K562 (cell line): ENCODE data around the gene FBXO33. TPM values are rescaled to one million over a fixed set of nuclear protein-coding genes. Genes with fewer than 3 reads are reported as not detected.

Experiments
- ATAC-seq: fragments of 200-7000 bp; cut with Tn5 transposase; 3 replicates; pipeline ENCODE4 v1.9.1; 2020; ENCODE audit warnings: moderate library complexity
- BruUV-seq: library from RNA; stranded (reverse); fragments of 400-500 nt; replicated peaks from 2 replicates; lab custom pipeline; 2021; lab: Mats Ljungman, UMichigan
- CTCF ChIA-PET: fragments of 300-600 bp; formaldehyde crosslinking; extraction: SDS; loops from one replicate; lab custom pipeline; 2021; ENCODE audit warnings: low intra/inter-chr PET ratio; lab: Yijun Ruan, JAX
- POLR2A ChIA-PET: fragments of 300-600, 350-650 bp; sonication (Branson Sonifier 250); formaldehyde crosslinking; extraction: SDS; loops from one replicate; lab custom pipeline; 2021; ENCODE audit warnings: antibody characterized with exemption, inconsistent platforms; lab: Yijun Ruan, JAX
- DNase-seq, 4 experiments: peaks; one replicate each; pipeline versions ENCODE4 v3.0.0 to v3.0.0-alpha.2; 2011 to 2018; ENCODE audit warnings: low spot score in 3 of 4, mixed read lengths in 3 of 4; ENCODE audit errors: extremely low read depth in 1 of 4
- FAIRE-seq: peaks from 2 replicates; lab custom pipeline; 2011; peaks lifted over from hg19 to GRCh38; lab: Jason Lieb, UNC
- H2AFZ ChIP-seq: 2 replicates; pipeline ENCODE4 v1.6.0; 2011; ENCODE audit warnings: low read depth, low read length, control low read depth, inconsistent platforms
- H3K27ac ChIP-seq: fragments of 200-600 bp; 3 replicates; pipeline ENCODE4 v1.8.0; 2011; ENCODE audit warnings: low read depth, mild to moderate bottlenecking, control low read depth, inconsistent platforms, low read length, moderate library complexity, mixed read lengths; ENCODE audit errors: extremely low read depth
- H3K27me3 ChIP-seq, 2 experiments: fragments of 300-600 bp in 1 of 2; 2 replicates in 1 of 2; 3 replicates in 1 of 2; pipeline versions ENCODE4 v1.6.0 to v1.8.0; 2011; ENCODE audit warnings: inconsistent platforms in 2 of 2, low read length in 2 of 2, mild to moderate bottlenecking in 1 of 2, mixed read lengths in 1 of 2, moderate library complexity in 1 of 2; ENCODE audit not compliant: control insufficient read depth in 2 of 2, insufficient read depth in 2 of 2
- H3K36me3 ChIP-seq: fragments of 300-600 bp; 3 replicates; pipeline ENCODE4 v1.8.0; 2011; ENCODE audit warnings: mild to moderate bottlenecking, low read length, inconsistent platforms; ENCODE audit not compliant: control insufficient read depth, insufficient read depth
- H3K4me1 ChIP-seq, 2 experiments: fragments of 200-600 bp in 1 of 2; replicated peaks in 1 of 2; 2 replicates in 1 of 2; 3 replicates in 1 of 2; pipeline versions ENCODE4 v1.5.1 to v1.8.0; 2011; ENCODE audit warnings: inconsistent platforms in 2 of 2, low read length in 2 of 2, mild to moderate bottlenecking in 1 of 2, mixed read lengths in 1 of 2, moderate library complexity in 1 of 2; ENCODE audit not compliant: control insufficient read depth in 2 of 2, insufficient read depth in 2 of 2
- H3K4me2 ChIP-seq: 2 replicates; pipeline ENCODE4 v1.6.1; 2011; ENCODE audit warnings: low read length, control low read depth, inconsistent platforms, mixed read lengths; ENCODE audit not compliant: insufficient read depth
- H3K4me3 ChIP-seq: fragments of 200-600 bp; sonication (generic), shearing (Covaris generic); 2 replicates; pipeline ENCODE4 v1.5.1; 2016; ENCODE audit warnings: control low read depth, inconsistent platforms
- H3K79me2 ChIP-seq: fragments of 200-600 bp; 3 replicates; pipeline ENCODE4 v1.8.0; 2011; ENCODE audit warnings: low read length, inconsistent platforms; ENCODE audit not compliant: control insufficient read depth, insufficient read depth
- H3K9ac ChIP-seq, 2 experiments: 2 replicates each; pipeline versions ENCODE4 v1.6.0 to v1.6.1; 2011; ENCODE audit warnings: low read depth in 2 of 2, low read length in 2 of 2, control low read depth in 1 of 2, inconsistent platforms in 1 of 2, mild to moderate bottlenecking in 1 of 2, mixed read lengths in 1 of 2; ENCODE audit not compliant: insufficient read depth in 1 of 2
- H3K9me1 ChIP-seq: one replicate; pipeline ENCODE4 v1.6.0; 2011; ENCODE audit warnings: inconsistent platforms, mild to moderate bottlenecking, low read length, moderate library complexity; ENCODE audit not compliant: control insufficient read depth, insufficient read depth
- H3K9me3 ChIP-seq: replicated peaks from 2 replicates; pipeline ENCODE4 v1.5.1; 2011; ENCODE audit warnings: low read depth, low read length, inconsistent platforms; ENCODE audit not compliant: control insufficient read depth, insufficient read depth
- H4K20me1 ChIP-seq: replicated peaks from 2 replicates; pipeline ENCODE4 v1.6.1; 2011; ENCODE audit warnings: low read length, inconsistent platforms, mixed read lengths; ENCODE audit not compliant: control insufficient read depth, insufficient read depth
- DIDO1 ChIP-seq: fragments of 450-650 bp; IDR thresholded peaks from 2 replicates; pipeline ENCODE4 v1.6.1; 2016; ENCODE audit warnings: low read depth, missing biosample characterization, missing genetic modification characterization
- RBM25 ChIP-seq: fragments of 200-400 bp; formaldehyde crosslinking; IDR thresholded peaks from 2 replicates; pipeline ENCODE4 v1.6.1; 2018; ENCODE audit warnings: low read length, low read depth, moderate library complexity; ENCODE audit not compliant: severe bottlenecking
- YBX1 ChIP-seq: fragments of 450-650 bp; IDR thresholded peaks from 2 replicates; pipeline ENCODE4 v1.7.1; 2016; ENCODE audit warnings: mild to moderate bottlenecking
- ZNF316 ChIP-seq: fragments of 450-650 bp; IDR thresholded peaks from 2 replicates; pipeline ENCODE4 v1.6.1; 2016
- WGBS: fragments of 100-300 bp; shearing (Covaris generic); methylation state at CpG from one replicate; pipeline ENCODE4 v1.1.6; 2016; ENCODE audit warnings: low coverage, mixed read lengths; ENCODE audit not compliant: insufficient coverage; ENCODE audit errors: missing lambda C conversion rate; 5-methylcytosine and 5-hydroxymethylcytosine counted together
- in situ Hi-C: fragments of 300-500 bp; cut with MboI; formaldehyde crosslinking; loops from 4 replicates; pipeline ENCODE4 v1.15.0; 2018; ENCODE audit warnings: inconsistent platforms, mixed read lengths
- intact Hi-C: fragments of 100-400 bp; cut with micrococcal nuclease; formaldehyde crosslinking; loops from 2 replicates; pipeline ENCODE4 v1.14.2; 2022
- polyA plus RNA-seq, 8 experiments: library from polyadenylated mRNA; depleted of rRNA in 4 of 8; stranded (reverse) in 5 of 8; unstranded in 3 of 8; fragments of >200 nt; fragmentation: Nextera tagmentation in 2 of 8; fragmentation: Illumina TruSeq in 1 of 8; extraction: Ambion mirVana in 2 of 8; extraction: Trizol in 1 of 8; gene quantifications; 2 replicates each; pipeline versions ENCODE4 v1.2.1 to v1.2.3, GENCODE V29; 2011 to 2014; ENCODE audit warnings: inconsistent platforms in 1 of 8, missing spikeins in 1 of 8
- total RNA-seq, 7 experiments: library from RNA; depleted of rRNA in 6 of 7; stranded (reverse); fragments of >200 nt in 6 of 7; fragmentation: Illumina TruSeq in 2 of 7; extraction: Trizol in 2 of 7; gene quantifications; 2 replicates each; pipeline versions ENCODE4 v1.2.1 to v1.2.3, GENCODE V29; 2011 to 2021; ENCODE audit warnings: low replicate concordance in 1 of 7
- TF ChIP-seq, protein P1 (sequence below): sonication (generic); formaldehyde crosslinking; IDR thresholded peaks from 2 replicates; pipeline ENCODE4 v1.8.0; 2022; ENCODE audit warnings: missing genetic modification reagents, mild to moderate bottlenecking, borderline replicate concordance

Gene FBXO33
- total and polyA plus RNA-seq, 9 of the 15 experiments (the other 6 are each of a cell fraction or from before 2014, with no cell fraction given) = 1.6 to 7.5 (median 5.0) TPM

DNA sequence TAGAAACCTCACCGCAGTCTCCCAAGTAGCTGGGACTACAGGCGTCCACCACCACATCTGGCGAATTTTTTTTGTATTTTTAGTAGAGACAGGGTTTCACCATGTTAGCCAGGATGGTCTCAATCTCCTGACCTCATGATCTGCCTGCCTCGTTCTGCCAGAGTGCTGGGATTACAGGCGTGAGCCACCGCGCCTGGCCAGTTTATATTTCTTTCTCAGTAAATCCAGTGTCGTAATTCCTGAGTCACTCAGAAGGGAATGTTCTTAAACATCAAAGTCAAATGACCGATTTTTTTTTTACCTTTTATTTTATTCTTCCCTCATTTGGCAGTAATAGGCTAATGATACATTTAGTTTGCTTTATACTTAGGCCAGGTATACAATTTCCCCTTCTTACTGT is 80.5 kb downstream of the FBXO33 start (continued):
- TF ChIP-seq, protein P1, sequence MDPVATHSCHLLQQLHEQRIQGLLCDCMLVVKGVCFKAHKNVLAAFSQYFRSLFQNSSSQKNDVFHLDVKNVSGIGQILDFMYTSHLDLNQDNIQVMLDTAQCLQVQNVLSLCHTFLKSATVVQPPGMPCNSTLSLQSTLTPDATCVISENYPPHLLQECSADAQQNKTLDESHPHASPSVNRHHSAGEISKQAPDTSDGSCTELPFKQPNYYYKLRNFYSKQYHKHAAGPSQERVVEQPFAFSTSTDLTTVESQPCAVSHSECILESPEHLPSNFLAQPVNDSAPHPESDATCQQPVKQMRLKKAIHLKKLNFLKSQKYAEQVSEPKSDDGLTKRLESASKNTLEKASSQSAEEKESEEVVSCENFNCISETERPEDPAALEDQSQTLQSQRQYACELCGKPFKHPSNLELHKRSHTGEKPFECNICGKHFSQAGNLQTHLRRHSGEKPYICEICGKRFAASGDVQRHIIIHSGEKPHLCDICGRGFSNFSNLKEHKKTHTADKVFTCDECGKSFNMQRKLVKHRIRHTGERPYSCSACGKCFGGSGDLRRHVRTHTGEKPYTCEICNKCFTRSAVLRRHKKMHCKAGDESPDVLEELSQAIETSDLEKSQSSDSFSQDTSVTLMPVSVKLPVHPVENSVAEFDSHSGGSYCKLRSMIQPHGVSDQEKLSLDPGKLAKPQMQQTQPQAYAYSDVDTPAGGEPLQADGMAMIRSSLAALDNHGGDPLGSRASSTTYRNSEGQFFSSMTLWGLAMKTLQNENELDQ (CRISPR knock-in tag) = no peak
- no peak for TF ChIP-seq DIDO1 (tag)

DNA sequence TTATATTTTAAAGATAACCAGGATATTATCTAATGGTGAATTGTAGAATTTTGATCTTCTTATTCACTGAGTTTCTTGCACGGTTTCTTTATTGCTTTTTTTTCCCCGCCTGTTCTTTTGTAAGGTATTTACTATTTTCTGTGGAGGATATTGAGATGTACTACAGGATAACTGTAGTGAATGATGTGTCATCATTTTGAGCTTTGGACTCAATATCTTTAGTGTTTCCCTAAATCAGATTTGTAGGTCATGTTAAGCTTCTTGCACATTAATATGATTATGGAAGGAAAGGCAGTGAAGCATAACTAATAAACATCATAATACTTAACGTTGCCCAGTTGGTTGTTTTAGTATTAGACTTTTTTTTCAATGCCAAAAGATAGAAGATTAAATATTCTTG is 81.4 kb downstream of the FBXO33 start:
- TF ChIP-seq RBM25 = no peak
- peak; percentile 32; the same call in 1 of the 2 replicates for TF ChIP-seq ZNF316
- no peak for TF ChIP-seq YBX1
- CTCF ChIA-PET = no interaction called here
- POLR2A ChIA-PET = no interaction called here
- H3K27me3 ChIP-seq = no peaks in the 10 kb centered on the region
- H2AFZ ChIP-seq = no peak overlapping the region
- no peak for FAIRE-seq
- no peak overlapping the region for H3K4me3 ChIP-seq
- WGBS = 53% methylated on average over 3 of the region's 3 CpGs
- no peak for DNase-seq
- H3K4me2 ChIP-seq = no peak overlapping the region
- H3K9ac ChIP-seq = no peak overlapping the region
- no TSS peak for BruUV-seq
- H3K4me1 ChIP-seq = no peaks in the 10 kb centered on the region
- no peaks in the 10 kb centered on the region for H3K79me2 ChIP-seq
- H3K36me3 ChIP-seq = peaks cover 2% of the 10 kb centered on the region; the same call in 1 of the 3 replicates
- H3K27ac ChIP-seq = no peak overlapping the region
- intact Hi-C loops = no loop called here
- no peaks in the 10 kb centered on the region; the same call in 1 of the 2 replicates for H3K9me3 ChIP-seq
- H3K9me1 ChIP-seq = no peaks in the 10 kb centered on the region
- in situ Hi-C loops = no loop called here
- no peaks in the 10 kb centered on the region for H4K20me1 ChIP-seq
- ATAC-seq = no peak

Other genes starting within 250 kb of the FBXO33 start
- 6.9 and 7.2 TPM in 2 replicates for gene MIA2, start 198.5 kb downstream of the FBXO33 start, total RNA-seq (2014; rRNA removed)
- gene MIA2, start 198.5 kb downstream of the FBXO33 start, total RNA-seq (2014; rRNA removed; fragmentation: Illumina TruSeq; extraction: Trizol) = 17.0 and 18.9 TPM in 2 replicates
- gene MIA2, start 198.5 kb downstream of the FBXO33 start, total RNA-seq (2015; rRNA removed; fragmentation: Illumina TruSeq; extraction: Trizol) = 11.8 and 13.6 TPM in 2 replicates
- 10.4 and 12.8 TPM in 2 replicates for gene MIA2, start 198.5 kb downstream of the FBXO33 start, total RNA-seq (2021)
- 12.3 and 13.0 TPM in 2 replicates for gene MIA2, start 198.5 kb downstream of the FBXO33 start, polyA plus RNA-seq (2011; rRNA removed)
- gene MIA2, start 198.5 kb downstream of the FBXO33 start, polyA plus RNA-seq (2014; fragmentation: Illumina TruSeq; extraction: Trizol) = 18.3 and 21.8 TPM in 2 replicates
- gene MIA2, start 198.5 kb downstream of the FBXO33 start, polyA plus RNA-seq (2014; fragmentation: Nextera tagmentation; extraction: Ambion mirVana) = 10 to 100 TPM in 1 of 2 experiments, 1 to 10 TPM in 1; 6.0 to 11.5 TPM
- 11.8 and 12.2 TPM in 2 replicates for gene MIA2, start 198.5 kb downstream of the FBXO33 start, polyA plus RNA-seq (2014; rRNA removed)